ENCODE data around the gene KIF7. TPM values are rescaled to one million over a fixed set of nuclear protein-coding genes. Genes with fewer than 3 reads are reported as not detected.

Gene KIF7
- total and polyA plus RNA-seq, 2 of the 8 experiments (the other 6 are each of a cell fraction or from before 2014, with no cell fraction given) = 4.9 to 14.0 TPM

DNA sequence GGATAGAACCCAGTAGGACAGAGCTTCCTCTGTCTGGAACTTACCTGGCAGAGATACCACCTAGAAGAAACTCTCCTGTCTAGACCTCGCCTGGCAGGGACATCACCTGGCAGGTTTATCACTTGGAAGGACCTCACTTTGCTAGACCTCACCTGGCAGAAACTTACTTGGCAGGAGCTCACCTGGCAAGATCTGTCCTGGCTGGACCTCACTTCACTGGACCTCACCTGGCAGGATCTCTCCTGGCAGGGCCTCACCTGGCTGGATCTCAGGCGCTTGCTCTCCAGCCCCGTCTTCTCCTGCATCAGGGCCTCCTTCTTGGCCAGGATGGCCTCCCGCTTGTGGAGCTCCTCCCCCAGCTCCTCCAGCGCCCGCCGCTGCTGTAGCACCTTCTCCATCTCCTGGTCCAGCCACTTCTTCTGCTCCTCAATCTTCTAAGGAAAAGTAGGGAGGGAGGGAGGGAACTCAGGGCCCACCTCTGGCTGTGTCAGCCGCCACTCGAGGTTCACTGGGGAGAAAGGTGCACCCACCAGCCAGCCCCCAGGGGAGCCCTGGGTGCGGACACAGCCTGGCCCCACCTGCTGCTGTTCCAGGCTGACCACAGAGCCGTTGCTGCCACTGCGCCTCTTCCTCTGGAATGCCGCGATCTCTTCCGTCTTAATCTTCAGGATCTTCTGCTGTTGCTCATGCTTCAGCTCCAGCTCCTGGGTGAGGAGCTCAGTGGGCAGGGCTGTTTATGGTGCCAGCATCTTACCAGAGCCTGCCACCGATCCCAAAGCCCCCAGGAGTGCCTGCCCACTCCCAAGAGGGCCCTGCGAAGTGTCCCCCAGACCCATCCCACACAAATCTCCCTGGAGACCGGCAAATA is 22.5 kb downstream of the KIF7 start:
- 92% methylated on average over 16 of the region's 18 CpGs; no CpG with 5 or more reads in 1 of the 2 experiments for WGBS, 2 experiments (ENCODE audit: extremely low coverage in 1 of 2, insufficient coverage in 1 of 2, insufficient read length in 1 of 2, insufficient replicate concordance in 2 of 2, low coverage in 1 of 2, low lambda C conversion rate in 2 of 2, missing lambda C conversion rate in 1 of 2)
- no peak for FAIRE-seq
- no peak for DNase-seq (ENCODE audit: low read depth in 1 of 2, low spot score in 2 of 2)
- TF ChIP-seq POU5F1 (IDR thresholded peaks at IDR 0.05; ENCODE audit: low read depth, low read length) = no peak

More for the DNA sequence above, 22.5 kb downstream of the KIF7 start:
- H3K27ac ChIP-seq (ENCODE audit: low read depth, low read length) = no peak overlapping the region
- H3K56ac ChIP-seq (replicated peaks; ENCODE audit: insufficient read length, low read depth, low read length) = no peak overlapping the region
- H3K9ac ChIP-seq (replicated peaks in 1 of 4; ENCODE audit: extremely low read depth in 1 of 4, low read depth in 3 of 4, low read length in 3 of 4) = no peak overlapping the region
- no peaks in the 10 kb centered on the region for H3K79me2 ChIP-seq (ENCODE audit: control insufficient read depth in 1 of 2, insufficient read depth in 2 of 2, low read length in 2 of 2)
- no peaks in the 10 kb centered on the region for H3K23me2 ChIP-seq (ENCODE audit: low read depth, low read length)
- H2BK20ac ChIP-seq (ENCODE audit: low read length) = no peak overlapping the region
- H4K91ac ChIP-seq (replicated peaks; ENCODE audit: insufficient read length, low read length) = no peak overlapping the region
- no peaks in the 10 kb centered on the region; the same call in 1 of the 2 replicates for H3K79me1 ChIP-seq (ENCODE audit: low read depth, low read length)
- no peaks in the 10 kb centered on the region for H3K4me1 ChIP-seq (replicated peaks in 1 of 4; ENCODE audit: control insufficient read depth in 3 of 4, insufficient read depth in 4 of 4, low read length in 3 of 4)
- no peak overlapping the region for H3K4ac ChIP-seq (replicated peaks; ENCODE audit: insufficient read length, low read depth, low read length)
- H3K14ac ChIP-seq (ENCODE audit: insufficient read length) = no peak overlapping the region
- H3K18ac ChIP-seq (ENCODE audit: extremely low read depth, low read length) = no peak overlapping the region
- H4K5ac ChIP-seq (ENCODE audit: insufficient read length, low read depth, low read length) = no peak overlapping the region
- CTCF ChIA-PET (ENCODE audit: partially characterized antibody) = interaction anchor here (0.9 to 1.0 kb wide), 2 partner anchors 12 to 13 kb away, joined by 3 read pairs; no protein-coding TSS in a partner anchor
- no peak overlapping the region for H3K4me2 ChIP-seq (ENCODE audit: insufficient read depth in 1 of 2, low read depth in 2 of 2, low read length in 2 of 2)
- no peak overlapping the region for H2BK120ac ChIP-seq (replicated peaks; ENCODE audit: low read depth, low read length)
- POLR2A ChIA-PET (ENCODE audit: partially characterized antibody) = interaction anchor here (2.1 kb wide), 1 partner anchor 10 kb away, joined by 9 read pairs; no protein-coding TSS in a partner anchor
- no peak overlapping the region for H4K8ac ChIP-seq (ENCODE audit: extremely low read depth, insufficient read depth, low read length)
- H3K27me3 ChIP-seq (replicated peaks in 1 of 4; ENCODE audit: control insufficient read depth in 3 of 4, extremely low read depth in 1 of 4, insufficient read depth in 3 of 4, low read length in 3 of 4) = no peaks in the 10 kb centered on the region; a peak in 1 of 7 replicates
- H4K20me1 ChIP-seq (replicated peaks in 1 of 2; ENCODE audit: control insufficient read depth in 1 of 2, insufficient read depth in 2 of 2, low read length in 2 of 2) = peaks cover 0 to 12% of the 10 kb centered on the region in 2 experiments
- H2BK15ac ChIP-seq (ENCODE audit: low read length) = no peak overlapping the region
- H3K36me3 ChIP-seq (ENCODE audit: control insufficient read depth in 2 of 4, insufficient read depth in 4 of 4, low read length in 3 of 4) = peaks cover 31 to 68% (median 52%) of the 10 kb centered on the region in 4 experiments
- H3K4me3 ChIP-seq (ENCODE audit: extremely low read depth in 1 of 4, insufficient read depth in 2 of 4, low read depth in 3 of 4, low read length in 4 of 4) = no peak overlapping the region
- no peak overlapping the region for H2BK12ac ChIP-seq (ENCODE audit: low read depth, low read length)
- no peak overlapping the region for H2AFZ ChIP-seq (ENCODE audit: low read length)
- H2BK5ac ChIP-seq (ENCODE audit: low read depth, low read length) = no peak overlapping the region
- no peak overlapping the region for H2AK5ac ChIP-seq (ENCODE audit: low read depth, low read length)
- peaks cover 14 to 40% of the 10 kb centered on the region in 2 experiments; a peak in 3 of 4 replicates for H3K9me3 ChIP-seq (ENCODE audit: insufficient read depth in 2 of 2, low read depth in 1 of 2, low read length in 1 of 2)
- no peak overlapping the region for H3K23ac ChIP-seq (ENCODE audit: insufficient read length)
